ENCODE data around the gene ETS1.

DNA sequence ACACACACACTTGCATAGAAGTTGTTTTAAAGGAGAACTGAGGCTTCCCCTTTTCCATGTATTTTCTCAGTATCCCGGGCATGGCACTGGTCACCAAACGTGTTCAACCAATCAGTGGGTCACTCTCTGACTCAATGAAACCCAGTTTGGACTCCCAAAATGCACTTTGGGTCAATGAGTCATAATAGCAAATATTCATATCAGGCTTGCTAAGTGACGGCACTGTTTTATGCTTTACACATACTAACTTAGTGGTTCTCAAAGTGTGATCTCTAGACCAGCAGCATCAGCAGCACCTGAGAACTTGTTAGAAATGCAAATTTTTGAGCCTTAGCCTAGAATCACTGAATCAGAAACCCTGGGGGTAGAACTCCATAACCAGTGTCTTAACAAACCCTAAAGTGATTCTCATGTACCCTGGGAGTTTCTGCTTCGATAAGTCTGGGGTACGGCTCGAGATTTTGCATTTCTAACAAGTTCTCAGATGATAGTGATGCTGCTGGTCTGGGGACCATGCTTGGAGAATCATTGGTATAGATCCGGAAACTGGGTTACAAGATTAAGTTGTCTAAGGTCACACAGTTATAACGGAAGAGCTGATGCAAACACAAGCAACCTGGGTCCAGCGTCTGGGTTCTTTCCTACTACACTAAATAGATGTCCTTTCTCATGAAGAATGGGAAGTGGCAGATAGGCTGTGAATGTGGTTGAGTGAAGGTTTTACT lies 35.6 kb downstream of the ETS1 start:
- TF ChIP-seq EZH2 (IDR thresholded peaks at IDR 0.05): no peak
- TF ChIP-seq CTCF (IDR thresholded peaks at IDR 0.05): no peak
- no peak for TF ChIP-seq EZH2phosphoT487 (IDR thresholded peaks at IDR 0.05)
